ENCODE measurements around the gene TRMT1L.
"Not testable (repeated sequence)": the region's sequence is repeated elsewhere in the genome, so short reads cannot be mapped to it uniquely, and the experiment has no call there.

Gene TRMT1L, protein sequence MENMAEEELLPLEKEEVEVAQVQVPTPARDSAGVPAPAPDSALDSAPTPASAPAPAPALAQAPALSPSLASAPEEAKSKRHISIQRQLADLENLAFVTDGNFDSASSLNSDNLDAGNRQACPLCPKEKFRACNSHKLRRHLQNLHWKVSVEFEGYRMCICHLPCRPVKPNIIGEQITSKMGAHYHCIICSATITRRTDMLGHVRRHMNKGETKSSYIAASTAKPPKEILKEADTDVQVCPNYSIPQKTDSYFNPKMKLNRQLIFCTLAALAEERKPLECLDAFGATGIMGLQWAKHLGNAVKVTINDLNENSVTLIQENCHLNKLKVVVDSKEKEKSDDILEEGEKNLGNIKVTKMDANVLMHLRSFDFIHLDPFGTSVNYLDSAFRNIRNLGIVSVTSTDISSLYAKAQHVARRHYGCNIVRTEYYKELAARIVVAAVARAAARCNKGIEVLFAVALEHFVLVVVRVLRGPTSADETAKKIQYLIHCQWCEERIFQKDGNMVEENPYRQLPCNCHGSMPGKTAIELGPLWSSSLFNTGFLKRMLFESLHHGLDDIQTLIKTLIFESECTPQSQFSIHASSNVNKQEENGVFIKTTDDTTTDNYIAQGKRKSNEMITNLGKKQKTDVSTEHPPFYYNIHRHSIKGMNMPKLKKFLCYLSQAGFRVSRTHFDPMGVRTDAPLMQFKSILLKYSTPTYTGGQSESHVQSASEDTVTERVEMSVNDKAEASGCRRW

GRCh38 chr1:185156854-185157598 is at the start of gene TRMT1L, which contains the start of gene SWT1:
TRMT1L (minus strand) TSS chr1:185156953; CDS start chr1:185156712, 241 bp downstream.
SWT1 (plus strand) TSS chr1:185157167; CDS start chr1:185160842, 3,675 bp downstream.
- DNase-seq, result peak; percentile 94 to 98 (median 96)

GRCh38 chr1:185200889-185201288 is 44.1 kb upstream of the TRMT1L start:
- no peak for DNase-seq

DNA sequence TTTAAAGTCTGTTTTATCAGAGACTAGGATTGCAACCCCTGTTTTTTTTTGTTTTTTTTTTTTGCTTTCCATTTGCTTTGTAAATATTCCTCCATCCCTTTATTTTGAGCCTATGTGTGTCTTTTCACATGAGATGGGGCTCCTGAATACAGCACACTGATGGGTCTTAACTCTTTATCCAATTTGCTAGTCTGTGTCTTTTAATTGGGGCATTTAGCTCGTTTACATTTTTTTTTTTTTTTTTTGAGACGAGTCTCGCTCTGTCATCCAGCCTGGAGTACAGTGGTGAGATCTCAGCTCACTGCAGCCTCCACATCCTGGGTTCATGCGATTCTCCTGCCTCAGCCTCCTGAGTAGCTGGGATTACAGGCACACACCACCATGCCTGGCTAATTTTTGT is 42.0 kb upstream of the TRMT1L start:
- not testable (repeated sequence) for DNase-seq

DNA sequence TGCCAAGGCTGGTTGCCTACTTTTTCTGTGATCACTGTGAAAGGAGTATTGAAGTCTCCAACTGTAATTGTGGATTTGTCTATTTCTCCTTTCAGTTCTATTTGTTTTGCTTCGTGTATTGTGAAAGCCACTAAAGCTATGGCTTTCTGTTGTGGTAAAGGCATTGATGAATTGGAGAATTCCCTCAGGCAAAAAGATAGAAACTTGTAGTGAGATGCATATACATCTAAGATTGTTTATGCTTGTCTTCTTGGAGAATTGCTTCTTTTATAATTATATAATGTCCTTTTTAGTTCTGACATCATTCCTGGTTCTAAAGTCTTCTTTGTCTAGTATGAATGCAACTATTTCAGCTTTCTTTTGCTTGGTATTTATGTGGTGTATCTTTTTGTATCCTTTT is 37.0 kb upstream of the TRMT1L start:
- DNase-seq, result no peak

DNA sequence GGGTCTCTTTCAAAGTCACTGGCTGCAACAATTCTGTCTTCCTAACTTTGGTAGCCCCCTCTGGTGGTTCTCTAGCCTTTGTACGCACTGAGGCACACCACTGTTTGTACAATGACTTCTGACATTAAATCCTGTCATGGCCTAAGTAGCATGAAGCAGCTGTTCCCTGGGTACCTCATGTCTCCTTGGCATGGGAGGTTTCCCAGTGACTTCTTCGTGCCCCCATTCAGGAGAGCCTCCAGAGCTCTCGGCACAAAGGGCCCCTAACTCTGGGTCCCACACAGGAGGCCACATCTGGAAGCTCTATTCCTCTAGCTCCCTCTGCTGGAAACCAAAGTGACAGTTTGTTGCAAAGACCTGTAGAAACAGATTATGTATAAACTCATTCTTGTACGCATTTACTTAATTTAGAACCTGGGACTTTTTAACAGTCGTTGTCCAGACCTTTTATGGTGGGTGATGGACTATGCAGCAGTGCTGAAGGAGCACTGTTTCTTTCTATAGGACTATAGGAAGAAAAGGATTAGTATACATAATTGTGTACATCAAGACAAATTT is 13.6 kb upstream of the TRMT1L start:
- DNase-seq, result peak in 1 of 4 experiments; percentile 15

DNA sequence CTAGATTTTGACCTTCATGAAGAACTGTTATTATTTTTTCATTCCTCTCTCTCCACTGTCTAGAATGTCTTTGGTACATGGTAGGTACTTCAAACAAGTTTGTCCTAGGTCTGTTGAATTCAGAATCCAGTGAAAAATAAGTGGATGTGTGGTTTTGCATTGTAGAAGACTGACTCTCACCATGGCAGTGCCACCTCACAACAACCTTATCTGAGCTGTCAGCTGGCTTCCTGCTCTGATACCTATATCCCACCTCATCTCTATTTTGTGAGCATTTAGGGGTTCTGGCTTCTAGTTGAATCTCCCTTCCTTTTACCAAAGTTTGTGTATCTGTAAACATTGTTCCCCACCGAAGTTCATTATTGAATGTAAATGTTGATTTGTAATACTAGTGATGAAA is 9.4 kb upstream of the TRMT1L start:
- DNase-seq, result no peak

DNA sequence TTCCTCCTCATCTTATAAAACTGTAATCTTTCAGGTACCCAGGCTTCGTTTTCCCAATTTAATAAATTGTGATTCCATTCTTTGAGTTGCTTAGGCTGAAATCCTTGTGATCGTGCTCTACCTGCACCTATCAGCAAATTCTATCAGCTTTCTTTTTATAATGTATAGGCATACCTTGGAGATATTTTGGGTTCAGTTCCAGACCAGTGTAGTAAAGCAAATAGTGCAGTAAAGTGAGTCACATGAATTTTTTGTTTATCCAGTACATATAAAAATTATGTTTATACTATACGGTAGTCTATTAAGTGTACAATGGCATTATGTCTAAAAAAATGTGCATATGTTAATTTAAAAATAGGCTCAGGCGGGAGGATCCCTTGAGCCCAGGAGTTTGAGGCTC is 5.7 kb upstream of the TRMT1L start:
- no peak for DNase-seq

- no peak for DNase-seq
Observed at GRCh38 chr1:185159966-185160365, 3.2 kb upstream of the TRMT1L start.

DNA sequence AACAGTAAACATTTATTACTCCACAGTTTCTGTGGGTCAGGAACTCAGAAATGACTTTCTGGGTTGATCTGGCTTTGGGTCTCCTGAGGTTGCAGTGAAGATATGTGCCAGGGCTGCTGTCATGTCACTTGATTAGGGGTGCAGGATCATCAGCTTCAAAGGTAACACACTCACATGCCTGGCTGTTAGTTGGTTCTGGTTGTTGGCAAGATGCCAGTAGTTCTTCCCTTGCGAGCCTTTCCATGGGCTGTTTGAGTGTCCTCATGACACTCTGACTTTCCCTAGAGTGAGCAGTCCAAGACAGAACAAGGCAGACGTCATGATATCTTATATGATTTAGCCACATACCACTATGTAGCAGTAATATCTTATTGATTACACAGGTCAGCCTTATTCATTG is 2.0 kb upstream of the TRMT1L start:
- DNase-seq, result no peak

GRCh38 chr1:185157599-185158412 is 1.1 kb upstream of the TRMT1L start:
- DNase-seq, result no peak

- DNase-seq, result peak in 3 of 4 experiments; percentile 44 to 62 (median 61)
Observed at GRCh38 chr1:185156288-185156853, 382 bp downstream of the TRMT1L start.

- DNase-seq, result no peak
Observed at GRCh38 chr1:185155600-185156287, 1.0 kb downstream of the TRMT1L start.

GRCh38 chr1:185154912-185155513 is 1.7 kb downstream of the TRMT1L start:
- DNase-seq, result no peak

GRCh38 chr1:185152187-185152767 is 4.5 kb downstream of the TRMT1L start:
- no peak for DNase-seq

DNA sequence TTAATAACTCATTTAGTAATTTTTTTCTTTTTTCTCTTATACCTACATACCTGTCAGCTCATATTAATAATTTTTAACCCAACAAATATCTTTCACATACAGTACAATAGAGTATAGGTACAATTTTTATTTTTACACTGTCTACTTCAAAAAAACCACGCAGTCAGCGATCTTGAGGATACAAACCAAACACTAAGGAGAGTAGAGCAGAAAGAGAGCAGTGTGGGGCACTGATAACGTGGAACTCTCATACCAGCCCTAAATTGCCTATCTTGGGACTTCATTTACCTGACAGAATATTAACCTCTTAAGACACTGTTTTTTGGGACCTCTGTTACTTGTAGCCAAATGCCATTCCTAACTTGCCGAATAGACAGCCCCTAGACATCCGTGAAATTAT is 5.5 kb downstream of the TRMT1L start:
- no peak for DNase-seq

GRCh38 chr1:185144233-185144632 is 12.5 kb downstream of the TRMT1L start:
- DNase-seq, result no peak

GRCh38 chr1:185139246-185139645 is 17.5 kb downstream of the TRMT1L start:
- DNase-seq, result no peak

DNA sequence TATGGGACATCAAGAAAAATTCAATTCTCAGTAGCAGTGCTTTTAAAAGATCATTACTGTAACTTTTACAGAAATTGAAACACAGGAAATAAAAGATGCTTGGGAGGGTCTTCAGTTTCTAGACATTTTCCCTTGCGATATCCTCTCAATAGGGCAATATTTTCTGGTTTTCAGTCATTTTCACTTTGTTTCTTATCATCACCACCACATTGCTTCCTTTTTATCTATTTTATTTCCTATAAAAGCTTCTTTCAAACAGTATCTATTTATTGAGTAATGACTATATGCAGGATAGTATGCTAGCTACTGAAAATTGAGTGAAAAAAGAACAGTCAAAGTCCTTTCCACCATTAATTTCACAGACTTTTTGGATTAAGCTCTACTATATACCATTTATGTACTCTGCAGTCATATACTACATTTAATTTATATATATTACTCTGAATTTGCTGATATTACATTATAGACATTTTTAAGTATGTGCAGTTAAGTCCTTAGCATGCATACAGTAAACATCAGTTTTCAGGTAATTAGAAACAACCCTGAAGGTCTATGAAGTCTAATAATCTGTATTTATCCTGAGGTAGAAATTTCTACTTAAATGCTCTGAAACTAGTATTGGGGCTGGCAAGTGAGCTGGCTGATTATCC is 18.7 kb downstream of the TRMT1L start:
- no peak for DNase-seq

DNA sequence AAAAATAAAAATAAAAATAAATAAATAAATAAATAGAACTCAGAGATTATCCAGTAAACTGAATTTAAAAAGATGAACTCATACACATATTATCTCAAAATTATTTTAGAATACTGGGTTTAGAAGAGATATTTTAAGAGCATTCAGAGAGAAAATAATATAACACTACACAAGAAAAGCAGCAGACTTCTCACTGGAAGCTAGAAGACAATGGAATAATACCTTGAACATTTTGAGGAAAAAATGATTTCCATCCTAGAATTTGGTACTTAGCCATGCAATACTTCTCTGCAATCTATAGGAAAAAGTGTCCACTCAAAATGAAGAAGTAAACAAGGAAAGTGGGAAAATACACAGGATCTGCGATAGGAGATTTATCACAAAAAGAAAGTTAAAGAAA is 24.2 kb downstream of the TRMT1L start:
- no peak for DNase-seq

DNA sequence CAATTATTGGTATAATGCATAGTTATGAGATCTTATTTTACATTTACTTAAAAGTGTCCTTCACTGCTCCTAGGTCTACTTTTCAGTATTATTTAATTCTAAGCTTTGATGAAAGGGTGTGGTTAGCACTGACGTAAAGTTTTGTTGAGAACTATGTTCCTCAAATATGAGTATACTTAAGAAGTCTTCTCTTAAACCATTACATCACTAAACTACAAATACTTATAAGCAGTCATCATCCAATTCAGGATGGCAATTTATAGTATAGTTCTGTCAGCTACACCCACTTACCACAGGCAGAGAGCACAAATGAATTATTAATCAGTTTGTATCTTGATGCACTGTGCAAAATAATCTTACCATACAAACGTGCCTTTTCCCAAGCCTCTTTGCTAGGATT is 27.0 kb downstream of the TRMT1L start:
- no peak for DNase-seq

Measured in activated CD4-positive, CD25-positive, alpha-beta regulatory T cell (primary cell).